ENCODE results near the gene ELMO1. TPM values are rescaled to one million over a fixed set of nuclear protein-coding genes. Genes with fewer than 3 reads are reported as not detected.

The ELMO1 gene
- total RNA-seq, 1 experiment from 2014 or later, result not detected

DNA sequence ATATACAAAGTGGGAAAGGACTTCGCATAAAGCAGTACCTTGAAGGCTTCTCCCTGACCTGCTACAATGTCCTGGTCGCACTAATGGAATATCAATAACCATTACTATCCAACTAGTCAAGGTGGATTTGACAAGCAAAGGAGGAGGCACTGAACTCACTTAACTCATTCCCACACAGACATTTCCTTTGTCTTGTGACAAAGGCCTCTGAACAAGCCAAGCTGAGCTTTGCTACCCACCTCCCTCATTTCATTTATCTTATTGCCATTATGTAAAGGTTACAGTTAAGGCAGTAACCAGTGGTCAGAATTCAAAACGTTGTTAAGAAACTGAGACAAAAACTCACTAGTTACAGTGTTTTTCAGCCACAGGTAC, 7.3 kb downstream of the ELMO1 start:
- BruUV-seq (replicated peaks), result no TSS peak
- no peaks in the 10 kb centered on the region for H3K9me3 ChIP-seq (ENCODE audit: low read depth, low read length, poor library complexity, severe bottlenecking)
- TF ChIP-seq, protein P1, sequence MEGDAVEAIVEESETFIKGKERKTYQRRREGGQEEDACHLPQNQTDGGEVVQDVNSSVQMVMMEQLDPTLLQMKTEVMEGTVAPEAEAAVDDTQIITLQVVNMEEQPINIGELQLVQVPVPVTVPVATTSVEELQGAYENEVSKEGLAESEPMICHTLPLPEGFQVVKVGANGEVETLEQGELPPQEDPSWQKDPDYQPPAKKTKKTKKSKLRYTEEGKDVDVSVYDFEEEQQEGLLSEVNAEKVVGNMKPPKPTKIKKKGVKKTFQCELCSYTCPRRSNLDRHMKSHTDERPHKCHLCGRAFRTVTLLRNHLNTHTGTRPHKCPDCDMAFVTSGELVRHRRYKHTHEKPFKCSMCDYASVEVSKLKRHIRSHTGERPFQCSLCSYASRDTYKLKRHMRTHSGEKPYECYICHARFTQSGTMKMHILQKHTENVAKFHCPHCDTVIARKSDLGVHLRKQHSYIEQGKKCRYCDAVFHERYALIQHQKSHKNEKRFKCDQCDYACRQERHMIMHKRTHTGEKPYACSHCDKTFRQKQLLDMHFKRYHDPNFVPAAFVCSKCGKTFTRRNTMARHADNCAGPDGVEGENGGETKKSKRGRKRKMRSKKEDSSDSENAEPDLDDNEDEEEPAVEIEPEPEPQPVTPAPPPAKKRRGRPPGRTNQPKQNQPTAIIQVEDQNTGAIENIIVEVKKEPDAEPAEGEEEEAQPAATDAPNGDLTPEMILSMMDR (conservative IDR thresholded peaks at IDR 0.05; ENCODE audit: low read depth, low read length), result no peak
- TF ChIP-seq EZH2 (IDR thresholded peaks at IDR 0.05; ENCODE audit: borderline replicate concordance, low read depth, low read length, poor library complexity, severe bottlenecking), result no peak
- CTCF ChIA-PET, result no interaction called here
- no peak overlapping the region for H3K27ac ChIP-seq (ENCODE audit: low read depth, low read length, poor library complexity, severe bottlenecking)
- no peaks in the 10 kb centered on the region for H3K36me3 ChIP-seq (ENCODE audit: insufficient read depth, low read length, poor library complexity, severe bottlenecking)
- no peak overlapping the region for H3K4me3 ChIP-seq (ENCODE audit: low read depth, low read length, poor library complexity, severe bottlenecking)
- peaks cover 11% of the 10 kb centered on the region for H3K27me3 ChIP-seq (replicated peaks; ENCODE audit: insufficient read depth, low read depth, low read length, poor library complexity)
- DNase-seq (ENCODE audit: low spot score), result no peak
- H3K4me1 ChIP-seq (ENCODE audit: insufficient read depth, low read length, poor library complexity, severe bottlenecking), result no peaks in the 10 kb centered on the region
- intact Hi-C loops (cut with micrococcal nuclease; ENCODE audit: unreplicated experiment), result no loop called here
- POLR2A ChIA-PET (ENCODE audit: low non-redundant PET), result no interaction called here

DNA sequence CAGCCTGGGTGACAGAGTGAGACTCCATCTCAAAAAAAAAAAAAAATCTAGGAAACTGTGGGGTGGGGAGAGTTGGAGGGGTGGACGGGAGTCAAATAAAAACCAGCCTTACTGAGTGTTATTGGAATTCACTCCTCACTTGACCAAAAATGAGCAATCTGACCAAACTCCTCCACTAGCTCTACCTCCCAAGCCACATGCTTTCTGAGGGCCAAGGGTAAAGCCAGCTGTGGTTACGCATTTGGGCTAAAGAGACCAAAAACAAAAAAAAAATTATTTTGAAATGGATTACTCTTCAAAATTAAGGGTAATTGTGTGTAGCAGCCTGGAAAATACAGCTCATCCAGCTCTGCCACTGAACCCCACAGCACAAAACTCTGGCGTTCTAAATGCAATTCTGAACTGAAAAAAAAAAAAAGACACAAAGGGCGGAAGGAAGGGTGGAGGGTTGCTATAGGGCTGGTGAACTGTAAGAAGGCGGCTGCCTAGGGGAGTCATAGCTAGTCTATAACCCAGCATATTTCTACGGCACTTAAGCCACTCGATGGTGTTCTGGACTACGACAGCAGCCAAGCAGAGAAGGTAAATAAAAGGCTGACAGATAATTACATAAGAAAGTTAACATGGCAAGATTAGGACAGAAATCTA, 7.8 kb downstream of the ELMO1 start:
- Histone ChIP-seq H3K9me3 (ENCODE audit: low read depth, low read length, poor library complexity, severe bottlenecking) (no peaks in the 10 kb centered on the region), H3K4me3 (ENCODE audit: low read depth, low read length, poor library complexity, severe bottlenecking) (no peak overlapping the region), H3K4me1 (ENCODE audit: insufficient read depth, low read length, poor library complexity, severe bottlenecking) (no peaks in the 10 kb centered on the region), H3K36me3 (ENCODE audit: insufficient read depth, low read length, poor library complexity, severe bottlenecking) (no peaks in the 10 kb centered on the region), H3K27ac (ENCODE audit: low read depth, low read length, poor library complexity, severe bottlenecking) (no peak overlapping the region), H3K27me3 (replicated peaks; ENCODE audit: insufficient read depth, low read depth, low read length, poor library complexity) (peaks cover 6% of the 10 kb centered on the region)
- BruUV-seq (replicated peaks), result no TSS peak
- intact Hi-C loops (cut with micrococcal nuclease; ENCODE audit: unreplicated experiment), result no loop called here
- CTCF ChIA-PET, result no interaction called here
- TF ChIP-seq EZH2 (IDR thresholded peaks at IDR 0.05; ENCODE audit: borderline replicate concordance, low read depth, low read length, poor library complexity, severe bottlenecking), result no peak
- TF ChIP-seq, protein P1 (conservative IDR thresholded peaks at IDR 0.05; ENCODE audit: low read depth, low read length), result no peak
- POLR2A ChIA-PET (ENCODE audit: low non-redundant PET), result no interaction called here
- DNase-seq (ENCODE audit: low spot score), result no peak

DNA sequence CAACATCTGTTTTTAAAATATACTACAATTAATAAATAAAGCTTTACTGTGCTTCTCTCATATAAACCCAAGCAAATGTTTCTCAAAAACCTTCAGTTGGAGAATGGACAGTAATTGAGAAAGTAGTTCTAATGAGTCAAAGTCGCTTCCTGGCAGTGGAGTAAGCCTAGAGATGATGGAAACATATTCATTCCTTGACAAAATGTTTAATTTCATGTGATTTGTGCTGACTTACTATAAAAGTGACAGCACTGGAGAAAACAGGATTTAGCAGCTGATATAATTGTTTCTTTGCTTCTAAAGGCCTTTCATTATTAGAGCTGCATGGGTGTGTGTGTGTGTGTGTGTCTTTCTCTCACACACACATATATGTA, 9.0 kb downstream of the ELMO1 start:
- intact Hi-C loops (cut with micrococcal nuclease; ENCODE audit: unreplicated experiment), result no loop called here
- H3K9me3 ChIP-seq (ENCODE audit: low read depth, low read length, poor library complexity, severe bottlenecking), result no peaks in the 10 kb centered on the region
- no peak overlapping the region for H3K27ac ChIP-seq (ENCODE audit: low read depth, low read length, poor library complexity, severe bottlenecking)
- no peaks in the 10 kb centered on the region for H3K36me3 ChIP-seq (ENCODE audit: insufficient read depth, low read length, poor library complexity, severe bottlenecking)
- no peak for DNase-seq (ENCODE audit: low spot score)
- TF ChIP-seq EZH2 (IDR thresholded peaks at IDR 0.05; ENCODE audit: borderline replicate concordance, low read depth, low read length, poor library complexity, severe bottlenecking), result no peak
- TF ChIP-seq, protein P1 (conservative IDR thresholded peaks at IDR 0.05; ENCODE audit: low read depth, low read length), result no peak
- peaks cover 4% of the 10 kb centered on the region for H3K27me3 ChIP-seq (replicated peaks; ENCODE audit: insufficient read depth, low read depth, low read length, poor library complexity)
- CTCF ChIA-PET, result no interaction called here
- POLR2A ChIA-PET (ENCODE audit: low non-redundant PET), result no interaction called here
- no peak overlapping the region for H3K4me3 ChIP-seq (ENCODE audit: low read depth, low read length, poor library complexity, severe bottlenecking)
- no peaks in the 10 kb centered on the region for H3K4me1 ChIP-seq (ENCODE audit: insufficient read depth, low read length, poor library complexity, severe bottlenecking)
- BruUV-seq (replicated peaks), result no TSS peak

Measured in A673 (cell line).